NCI-H460 (cell line): ENCODE data around the gene NFIA. TPM values are rescaled to one million over a fixed set of nuclear protein-coding genes. Genes with fewer than 3 reads are reported as not detected.
"Not testable (repeated sequence)": the region's sequence is repeated elsewhere in the genome, so short reads cannot be mapped to it uniquely, and the experiment has no call there.

Experiments
- DNase-seq: peaks from one replicate; pipeline ENCODE4 v3.0.0-alpha.2; 2016; ENCODE audit warnings: low read depth; ENCODE audit errors: extremely low read depth
- total RNA-seq: library from RNA; depleted of rRNA; stranded (reverse); fragments of >200 nt; shearing (Covaris generic); gene quantifications from 2 replicates; pipeline ENCODE4 v1.2.3, GENCODE V29; 2014

NFIA gene
- total RNA-seq, 1 experiment from 2014 or later, result 16.9 TPM

- no peak for DNase-seq
These were observed 41.0 kb downstream of the NFIA start for GRCh38 chr1:61123326-61123725.

GRCh38 chr1:61124078-61124477 is 41.7 kb downstream of the NFIA start:
- DNase-seq, result no peak

GRCh38 chr1:61124696-61125095 is 42.3 kb downstream of the NFIA start:
- DNase-seq, result no peak

DNA sequence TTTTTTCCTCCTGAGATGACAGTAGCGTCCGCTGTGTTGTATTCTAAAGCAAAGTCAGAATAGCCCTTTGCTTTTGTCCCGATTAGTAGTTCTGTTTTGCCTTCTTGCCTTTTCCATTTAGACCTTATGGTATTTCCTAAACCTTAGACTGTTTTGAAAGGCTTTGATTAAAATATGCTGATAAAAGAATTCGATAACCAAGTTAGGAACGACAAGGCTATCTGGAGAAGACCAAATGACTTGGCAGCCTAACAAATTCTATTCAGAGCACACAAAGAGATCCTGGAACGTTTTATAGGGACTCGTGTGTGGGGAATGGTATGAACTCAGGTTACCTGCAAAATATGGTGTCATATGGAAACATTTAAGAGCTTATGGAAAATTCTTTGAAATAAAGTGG is 42.9 kb downstream of the NFIA start:
- DNase-seq, result no peak

- no peak for DNase-seq
These were observed 43.5 kb downstream of the NFIA start for GRCh38 chr1:61125895-61126294.

- DNase-seq, result not testable (repeated sequence)
These were observed 44.5 kb downstream of the NFIA start for GRCh38 chr1:61126843-61127242.

DNA sequence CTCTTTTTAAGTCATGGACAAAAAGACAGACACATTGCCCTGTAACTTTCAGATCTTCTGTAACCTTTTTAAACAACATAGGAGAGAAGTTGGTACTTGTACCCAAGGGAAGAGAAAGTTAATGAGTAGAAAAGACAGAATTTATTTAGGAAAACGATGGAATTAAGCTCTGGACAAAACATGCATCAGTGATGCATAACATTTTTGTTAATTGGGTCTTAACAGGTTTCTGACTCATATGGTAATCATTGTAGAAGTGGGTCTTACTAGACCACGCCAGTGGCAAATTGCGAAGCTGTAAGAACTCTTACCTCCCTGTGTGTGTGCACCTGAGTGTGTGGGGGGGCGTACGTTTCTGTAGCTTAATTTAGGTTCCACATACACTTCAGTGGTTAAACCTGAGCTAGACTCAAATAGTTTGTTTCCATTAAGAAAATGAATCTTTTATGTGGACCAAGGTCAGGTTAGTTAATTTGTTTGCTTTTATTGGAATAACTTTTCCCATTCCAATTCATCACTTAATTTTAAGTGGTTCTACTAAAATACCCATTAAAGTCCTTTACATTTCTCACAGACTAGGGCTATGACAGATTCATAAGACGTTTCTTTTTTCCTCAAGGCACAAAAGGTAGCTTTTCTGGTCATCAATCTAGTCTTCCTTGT is 48.1 kb downstream of the NFIA start:
- DNase-seq, result no peak

- no peak for DNase-seq
These were observed 48.9 kb downstream of the NFIA start for GRCh38 chr1:61131248-61131647.

DNA sequence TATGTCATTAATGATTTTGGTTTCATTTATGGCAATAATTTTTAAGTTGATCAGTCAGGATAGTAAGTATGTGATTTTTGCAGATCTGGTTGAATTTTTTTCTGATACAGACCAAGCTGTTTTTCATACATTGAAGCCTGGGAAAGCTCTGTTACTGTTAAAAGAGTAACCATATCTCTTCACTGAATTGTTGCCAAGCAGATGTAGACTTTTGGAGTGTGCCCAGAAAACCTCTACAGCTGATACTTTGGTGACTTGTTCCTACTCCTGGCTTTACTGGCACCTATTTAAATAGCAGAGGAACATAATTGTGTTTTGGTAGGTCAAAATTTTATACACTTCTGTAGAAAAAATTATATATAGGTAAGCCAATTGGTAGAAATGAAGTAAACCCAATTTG is 49.4 kb downstream of the NFIA start:
- no peak for DNase-seq

DNA sequence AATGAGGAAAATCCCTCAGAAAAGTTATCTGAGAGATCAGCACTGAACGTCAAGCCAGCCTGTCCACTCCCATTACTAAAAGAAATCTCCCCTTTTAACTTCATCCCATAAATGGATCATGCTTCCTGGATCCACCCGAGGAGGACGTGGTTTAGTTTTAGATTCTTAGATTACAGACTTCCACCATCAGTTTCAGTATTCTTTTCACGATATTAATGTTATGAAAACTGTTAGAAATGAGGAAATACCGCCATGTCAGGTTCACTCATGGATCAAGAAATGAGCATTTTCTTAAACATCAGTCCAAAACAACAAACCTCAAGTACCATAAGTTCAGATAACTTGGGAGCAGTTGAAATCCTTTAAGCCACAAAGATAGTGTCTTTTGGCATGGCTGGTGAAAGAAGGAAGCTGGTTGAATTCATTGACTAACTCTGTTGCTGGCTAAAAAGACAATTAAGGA is 49.8 kb downstream of the NFIA start:
- DNase-seq, result no peak

- no peak for DNase-seq
These were observed 50.4 kb downstream of the NFIA start for GRCh38 chr1:61132645-61133334.

DNA sequence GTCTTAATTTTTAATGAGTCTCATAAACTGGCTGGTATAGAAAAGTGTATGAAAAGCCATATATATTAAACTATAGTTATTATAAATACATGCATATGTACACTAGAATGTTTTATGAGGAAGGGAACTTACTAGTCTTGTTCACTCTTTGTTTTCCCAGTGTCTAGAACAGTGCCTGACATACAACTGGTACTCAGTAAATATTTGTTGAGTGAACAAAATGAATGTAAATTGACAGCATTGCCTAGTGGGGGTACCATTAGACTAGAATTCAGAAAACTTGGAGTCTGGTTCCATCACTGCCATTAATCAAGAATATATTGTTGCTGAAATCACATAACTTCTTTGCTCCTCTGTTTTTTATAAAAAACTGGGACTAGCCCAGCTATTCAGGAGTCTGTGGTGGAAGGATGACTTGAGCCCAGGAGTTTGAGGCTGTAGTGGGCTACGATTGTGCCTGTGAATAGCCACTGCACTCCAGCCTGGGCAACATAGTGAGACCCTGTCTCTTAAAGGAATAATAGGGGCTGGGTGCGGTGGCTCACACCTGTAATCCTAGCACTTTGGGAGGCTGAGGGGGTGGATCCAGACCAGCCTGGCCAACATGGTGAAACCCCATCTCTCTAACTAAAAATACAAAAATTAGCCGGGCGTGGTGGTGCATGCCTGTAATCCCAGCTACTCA is 51.1 kb downstream of the NFIA start:
- DNase-seq, result no peak

DNA sequence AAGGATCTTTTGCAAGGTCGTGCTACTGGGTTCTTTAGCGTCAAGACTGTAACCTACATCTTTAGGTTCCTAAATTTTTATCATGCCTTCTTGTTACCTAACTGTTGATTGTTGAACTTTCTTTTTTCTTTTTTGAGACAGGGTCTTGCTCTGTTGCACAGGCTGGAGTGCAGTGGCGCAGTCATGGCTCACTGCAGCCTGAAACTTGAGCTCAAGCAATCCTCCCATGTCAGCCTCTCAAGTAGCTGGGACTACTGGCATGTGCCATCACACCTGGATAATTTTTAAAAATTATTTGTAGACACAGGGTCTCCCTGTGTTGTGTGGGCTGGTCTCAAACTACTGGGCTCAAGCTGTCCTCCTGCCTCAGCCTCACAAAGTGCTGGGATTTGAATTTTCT is 52.9 kb downstream of the NFIA start:
- DNase-seq, result no peak

DNA sequence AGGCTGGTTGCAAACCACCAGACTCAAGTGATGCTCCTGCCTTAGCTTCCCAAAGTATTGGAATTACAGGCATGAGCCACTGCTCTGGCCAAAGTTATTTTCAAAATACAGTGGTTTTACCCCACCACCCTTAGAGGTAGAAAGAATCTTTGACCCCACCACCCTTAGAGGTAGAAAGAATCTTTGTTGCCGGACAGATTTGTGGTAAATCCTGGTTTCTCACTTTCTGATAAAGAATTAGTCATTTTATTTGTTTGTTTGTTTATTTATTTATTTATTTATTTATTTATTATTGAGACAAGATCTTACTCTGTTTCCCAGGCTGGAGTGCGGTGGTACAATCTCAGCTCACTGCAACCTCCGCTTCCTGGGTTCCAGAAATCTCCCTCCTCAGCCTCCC is 55.9 kb downstream of the NFIA start:
- DNase-seq, result no peak

DNA sequence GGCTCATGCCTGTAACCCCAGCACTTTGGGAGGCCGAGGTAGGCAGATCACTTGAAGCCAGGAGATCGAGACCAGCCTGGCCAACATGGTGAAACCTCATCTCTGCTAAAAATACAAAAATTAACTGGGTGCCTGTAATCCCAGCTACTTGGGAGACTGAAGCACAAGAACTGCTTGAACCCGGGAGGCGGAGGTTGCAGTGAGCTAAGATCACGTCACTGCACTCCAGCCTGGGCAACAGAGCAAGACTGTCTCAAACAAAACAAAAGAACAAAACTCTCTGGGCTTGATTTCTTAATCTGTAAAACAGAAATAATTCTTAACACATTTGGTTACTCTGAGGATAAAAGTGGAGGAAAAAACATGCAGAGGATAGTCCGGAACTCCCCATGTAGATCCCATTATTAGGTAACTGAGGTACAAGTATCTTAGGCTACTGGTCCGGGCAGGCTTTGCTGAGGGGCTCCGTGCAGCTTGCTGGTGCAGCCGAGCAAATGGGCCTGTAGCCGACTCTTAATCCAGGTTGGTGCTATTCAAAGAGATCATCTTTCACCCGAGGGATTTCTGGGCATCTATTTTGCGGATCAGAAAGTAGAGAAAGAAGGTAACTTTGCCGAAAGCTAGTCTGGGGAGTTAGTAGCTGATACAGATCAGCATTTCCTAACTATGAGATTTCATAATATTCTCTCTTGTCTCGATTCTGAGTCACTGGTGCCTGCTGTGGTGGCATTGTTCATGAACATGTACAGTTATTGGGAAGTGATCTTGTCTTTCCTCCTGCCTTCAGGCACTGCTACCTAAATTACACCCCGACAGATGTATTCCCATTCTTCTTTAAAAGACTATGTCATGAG is 56.8 kb downstream of the NFIA start:
- no peak for DNase-seq

- no peak for DNase-seq
These were observed 57.6 kb downstream of the NFIA start for GRCh38 chr1:61139775-61140549.

GRCh38 chr1:61140778-61141177 is 58.4 kb downstream of the NFIA start:
- DNase-seq, result no peak

DNA sequence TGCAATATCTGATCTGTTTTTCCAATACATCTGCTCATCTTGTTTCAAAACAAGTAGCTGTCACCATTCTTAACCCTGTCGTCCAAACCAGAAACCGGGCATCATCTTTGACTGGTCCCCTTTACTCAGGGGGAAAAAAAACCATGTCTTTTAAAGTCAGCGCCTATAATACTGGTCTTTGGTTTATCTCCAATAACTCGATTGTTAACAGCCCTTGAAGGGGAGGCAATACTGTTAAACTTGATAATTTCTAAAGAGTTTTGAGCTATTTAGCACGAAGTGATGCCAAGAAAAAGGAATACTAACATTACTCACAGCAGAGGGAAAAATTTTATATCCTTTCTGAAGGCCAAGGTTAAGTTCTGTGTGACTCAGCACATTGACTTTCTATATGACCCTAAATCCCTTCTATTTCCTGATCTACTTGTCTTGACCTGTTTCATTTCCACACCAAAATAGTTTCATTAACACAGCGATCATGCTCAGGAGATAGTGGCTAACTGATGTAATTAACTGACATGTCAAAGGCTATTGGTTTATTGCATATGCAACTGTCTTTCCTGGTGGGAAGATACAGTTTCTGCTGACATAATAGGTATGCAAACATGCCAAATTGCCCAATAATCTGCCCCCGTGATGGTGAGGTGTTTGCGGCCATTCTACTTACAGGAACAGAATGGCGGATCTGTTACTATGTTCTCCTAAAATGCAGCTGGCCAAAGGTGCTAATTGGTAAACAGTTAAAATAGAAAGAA is 59.1 kb downstream of the NFIA start:
- DNase-seq, result peak; percentile 71

- DNase-seq, result no peak
These were observed 59.7 kb downstream of the NFIA start for GRCh38 chr1:61142043-61142440.
